K562 (cell line): ENCODE data around the gene PIK3R1. TPM values are rescaled to one million over a fixed set of nuclear protein-coding genes. Genes with fewer than 3 reads are reported as not detected.

ENCODE experiments used
- ATAC-seq: fragments of 200-7000 bp; cut with Tn5 transposase; 3 replicates; pipeline ENCODE4 v1.9.1; 2020; ENCODE audit warnings: moderate library complexity
- BruUV-seq: library from RNA; stranded (reverse); fragments of 400-500 nt; replicated peaks from 2 replicates; lab custom pipeline; 2021; lab: Mats Ljungman, UMichigan
- CTCF ChIA-PET: fragments of 300-600 bp; formaldehyde crosslinking; extraction: SDS; loops from one replicate; lab custom pipeline; 2021; ENCODE audit warnings: low intra/inter-chr PET ratio; lab: Yijun Ruan, JAX
- POLR2A ChIA-PET: fragments of 300-600, 350-650 bp; sonication (Branson Sonifier 250); formaldehyde crosslinking; extraction: SDS; loops from one replicate; lab custom pipeline; 2021; ENCODE audit warnings: antibody characterized with exemption, inconsistent platforms; lab: Yijun Ruan, JAX
- DNase-seq, 4 experiments: peaks; one replicate each; pipeline versions ENCODE4 v3.0.0 to v3.0.0-alpha.2; 2011 to 2018; ENCODE audit warnings: low spot score in 3 of 4, mixed read lengths in 3 of 4; ENCODE audit errors: extremely low read depth in 1 of 4
- FAIRE-seq: peaks from 2 replicates; lab custom pipeline; 2011; peaks lifted over from hg19 to GRCh38; lab: Jason Lieb, UNC
- H2AFZ ChIP-seq: 2 replicates; pipeline ENCODE4 v1.6.0; 2011; ENCODE audit warnings: low read depth, low read length, control low read depth, inconsistent platforms
- H3K27ac ChIP-seq: fragments of 200-600 bp; 3 replicates; pipeline ENCODE4 v1.8.0; 2011; ENCODE audit warnings: low read depth, mild to moderate bottlenecking, control low read depth, inconsistent platforms, low read length, moderate library complexity, mixed read lengths; ENCODE audit errors: extremely low read depth
- H3K27me3 ChIP-seq, 2 experiments: fragments of 300-600 bp in 1 of 2; 2 replicates in 1 of 2; 3 replicates in 1 of 2; pipeline versions ENCODE4 v1.6.0 to v1.8.0; 2011; ENCODE audit warnings: inconsistent platforms in 2 of 2, low read length in 2 of 2, mild to moderate bottlenecking in 1 of 2, mixed read lengths in 1 of 2, moderate library complexity in 1 of 2; ENCODE audit not compliant: control insufficient read depth in 2 of 2, insufficient read depth in 2 of 2
- H3K36me3 ChIP-seq: fragments of 300-600 bp; 3 replicates; pipeline ENCODE4 v1.8.0; 2011; ENCODE audit warnings: mild to moderate bottlenecking, low read length, inconsistent platforms; ENCODE audit not compliant: control insufficient read depth, insufficient read depth
- H3K4me1 ChIP-seq, 2 experiments: fragments of 200-600 bp in 1 of 2; replicated peaks in 1 of 2; 2 replicates in 1 of 2; 3 replicates in 1 of 2; pipeline versions ENCODE4 v1.5.1 to v1.8.0; 2011; ENCODE audit warnings: inconsistent platforms in 2 of 2, low read length in 2 of 2, mild to moderate bottlenecking in 1 of 2, mixed read lengths in 1 of 2, moderate library complexity in 1 of 2; ENCODE audit not compliant: control insufficient read depth in 2 of 2, insufficient read depth in 2 of 2
- H3K4me2 ChIP-seq: 2 replicates; pipeline ENCODE4 v1.6.1; 2011; ENCODE audit warnings: low read length, control low read depth, inconsistent platforms, mixed read lengths; ENCODE audit not compliant: insufficient read depth
- H3K4me3 ChIP-seq: fragments of 200-600 bp; sonication (generic), shearing (Covaris generic); 2 replicates; pipeline ENCODE4 v1.5.1; 2016; ENCODE audit warnings: control low read depth, inconsistent platforms
- H3K79me2 ChIP-seq: fragments of 200-600 bp; 3 replicates; pipeline ENCODE4 v1.8.0; 2011; ENCODE audit warnings: low read length, inconsistent platforms; ENCODE audit not compliant: control insufficient read depth, insufficient read depth
- H3K9ac ChIP-seq, 2 experiments: 2 replicates each; pipeline versions ENCODE4 v1.6.0 to v1.6.1; 2011; ENCODE audit warnings: low read depth in 2 of 2, low read length in 2 of 2, control low read depth in 1 of 2, inconsistent platforms in 1 of 2, mild to moderate bottlenecking in 1 of 2, mixed read lengths in 1 of 2; ENCODE audit not compliant: insufficient read depth in 1 of 2
- H3K9me1 ChIP-seq: one replicate; pipeline ENCODE4 v1.6.0; 2011; ENCODE audit warnings: inconsistent platforms, mild to moderate bottlenecking, low read length, moderate library complexity; ENCODE audit not compliant: control insufficient read depth, insufficient read depth
- H3K9me3 ChIP-seq: replicated peaks from 2 replicates; pipeline ENCODE4 v1.5.1; 2011; ENCODE audit warnings: low read depth, low read length, inconsistent platforms; ENCODE audit not compliant: control insufficient read depth, insufficient read depth
- H4K20me1 ChIP-seq: replicated peaks from 2 replicates; pipeline ENCODE4 v1.6.1; 2011; ENCODE audit warnings: low read length, inconsistent platforms, mixed read lengths; ENCODE audit not compliant: control insufficient read depth, insufficient read depth
- CREB1 ChIP-seq, 2 experiments: sonication (generic) in 1 of 2; formaldehyde crosslinking in 1 of 2; IDR thresholded peaks; 2 replicates each; pipeline versions ENCODE4 v1.6.1 to v1.8.0; 2012 to 2022; ENCODE audit warnings: inconsistent platforms in 1 of 2, mild to moderate bottlenecking in 1 of 2, missing genetic modification reagents in 1 of 2, moderate library complexity in 1 of 2
- FOXK2 ChIP-seq, 2 experiments: fragments of 450-650 bp; IDR thresholded peaks in 1 of 2; conservative IDR thresholded peaks in 1 of 2; 2 replicates each; pipeline ENCODE4 v1.6.1; 2016; ENCODE audit warnings: low read depth in 2 of 2, mild to moderate bottlenecking in 1 of 2
- GABPB1 ChIP-seq: sonication (generic); formaldehyde crosslinking; IDR thresholded peaks from 2 replicates; pipeline ENCODE4 v1.8.0; 2022; ENCODE audit warnings: mild to moderate bottlenecking, missing genetic modification reagents
- KHSRP ChIP-seq: fragments of 450-650 bp; IDR thresholded peaks from 2 replicates; pipeline ENCODE4 v1.6.1; 2017
- NCOA4 ChIP-seq: fragments of 450-650 bp; IDR thresholded peaks from 2 replicates; pipeline ENCODE4 v1.6.1; 2018; ENCODE audit warnings: mild to moderate bottlenecking; ENCODE audit not compliant: partially characterized antibody
- NRF1 ChIP-seq, 2 experiments: fragments of 450-650 bp; IDR thresholded peaks in 1 of 2; conservative IDR thresholded peaks in 1 of 2; 2 replicates each; pipeline ENCODE4 v1.6.1; 2014; ENCODE audit warnings: mild to moderate bottlenecking in 2 of 2
- SMAD1 ChIP-seq: fragments of 150-350 bp; IDR thresholded peaks from 2 replicates; pipeline ENCODE4 v1.6.1; 2014; ENCODE audit warnings: low read length, low read depth; ENCODE audit not compliant: partially characterized antibody
- ZBTB7A ChIP-seq: IDR thresholded peaks from 2 replicates; pipeline ENCODE4 v1.6.1; 2011; ENCODE audit warnings: low read depth, mild to moderate bottlenecking, low read length, moderate library complexity, borderline replicate concordance; ENCODE audit not compliant: control insufficient read depth
- WGBS: fragments of 100-300 bp; shearing (Covaris generic); methylation state at CpG from one replicate; pipeline ENCODE4 v1.1.6; 2016; ENCODE audit warnings: low coverage, mixed read lengths; ENCODE audit not compliant: insufficient coverage; ENCODE audit errors: missing lambda C conversion rate; 5-methylcytosine and 5-hydroxymethylcytosine counted together
- in situ Hi-C: fragments of 300-500 bp; cut with MboI; formaldehyde crosslinking; loops from 4 replicates; pipeline ENCODE4 v1.15.0; 2018; ENCODE audit warnings: inconsistent platforms, mixed read lengths
- intact Hi-C: fragments of 100-400 bp; cut with micrococcal nuclease; formaldehyde crosslinking; loops from 2 replicates; pipeline ENCODE4 v1.14.2; 2022
- polyA plus RNA-seq, 8 experiments: library from polyadenylated mRNA; depleted of rRNA in 4 of 8; stranded (reverse) in 5 of 8; unstranded in 3 of 8; fragments of >200 nt; fragmentation: Nextera tagmentation in 2 of 8; fragmentation: Illumina TruSeq in 1 of 8; extraction: Ambion mirVana in 2 of 8; extraction: Trizol in 1 of 8; gene quantifications; 2 replicates each; pipeline versions ENCODE4 v1.2.1 to v1.2.3, GENCODE V29; 2011 to 2014; ENCODE audit warnings: inconsistent platforms in 1 of 8, missing spikeins in 1 of 8
- total RNA-seq, 7 experiments: library from RNA; depleted of rRNA in 6 of 7; stranded (reverse); fragments of >200 nt in 6 of 7; fragmentation: Illumina TruSeq in 2 of 7; extraction: Trizol in 2 of 7; gene quantifications; 2 replicates each; pipeline versions ENCODE4 v1.2.1 to v1.2.3, GENCODE V29; 2011 to 2021; ENCODE audit warnings: low replicate concordance in 1 of 7
- TF ChIP-seq, protein P1 (sequence below): fragments of 250-450 bp; sonication (Bioruptor Pico); IDR thresholded peaks from 2 replicates; pipeline ENCODE4 v1.5.0; 2021

Gene PIK3R1
- total and polyA plus RNA-seq, 9 of the 15 experiments (the other 6 are each of a cell fraction or from before 2014, with no cell fraction given), result 1.1 to 9.7 (median 4.8) TPM

DNA sequence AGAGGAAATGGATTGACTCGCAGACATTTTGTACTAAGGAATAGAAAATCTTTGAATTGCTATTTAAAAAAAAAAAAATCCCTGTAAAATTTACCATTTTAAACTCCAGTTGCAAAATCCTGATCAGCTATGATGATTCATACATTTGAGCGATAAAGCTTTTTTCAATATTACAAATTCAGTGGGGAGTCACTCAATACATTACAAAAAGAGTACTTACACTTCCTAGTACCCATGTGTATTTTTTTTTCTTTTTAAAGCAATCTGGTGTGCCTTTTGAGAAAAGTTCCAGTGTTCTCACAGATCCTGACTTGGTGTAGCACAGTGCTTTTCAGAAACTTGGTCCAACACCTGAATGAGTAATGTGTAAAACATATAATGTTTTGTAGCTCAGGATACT is 54.3 kb downstream of the PIK3R1 start:
- H3K4me3 ChIP-seq, result no peak overlapping the region
- H3K27me3 ChIP-seq, result no peaks in the 10 kb centered on the region; a peak in 1 of 5 replicates
- in situ Hi-C loops, result no loop called here
- BruUV-seq, result no TSS peak
- intact Hi-C loops, result loop anchor here (5.0 kb wide), 1 partner anchor 1023 kb away; no protein-coding TSS in a partner anchor
- H2AFZ ChIP-seq, result no peak overlapping the region
- H3K4me2 ChIP-seq, result no peak overlapping the region
- H3K36me3 ChIP-seq, result no peaks in the 10 kb centered on the region
- H3K9me3 ChIP-seq, result no peaks in the 10 kb centered on the region
- FAIRE-seq, result no peak
- H3K4me1 ChIP-seq, result no peaks in the 10 kb centered on the region; a peak in 1 of 5 replicates
- H3K27ac ChIP-seq, result no peak overlapping the region
- no peak for ATAC-seq
- H3K79me2 ChIP-seq, result no peaks in the 10 kb centered on the region
- POLR2A ChIA-PET, result no interaction called here
- CTCF ChIA-PET, result interaction anchor here (0.7 kb wide), 1 partner anchor 17 kb away, joined by 3 read pairs; no protein-coding TSS in a partner anchor
- DNase-seq, result no peak
- TF ChIP-seq ZBTB7A (no peak), CREB1 (IDR thresholded peaks at IDR 0.05) (no peak), CREB1 (CRISPR knock-in tag; IDR thresholded peaks at IDR 0.05) (no peak), NRF1 (conservative IDR thresholded peaks at IDR 0.05 in 1 of 2, IDR thresholded peaks at IDR 0.05 in 1 of 2) (no peak), NCOA4 (no peak), KHSRP (no peak), SMAD1 (no peak), FOXK2 (conservative IDR thresholded peaks at IDR 0.05 in 1 of 2, IDR thresholded peaks at IDR 0.05 in 1 of 2; ENCODE audit: low read depth in 2 of 2) (no peak), GABPB1 (CRISPR knock-in tag) (no peak)
- TF ChIP-seq, protein P1, sequence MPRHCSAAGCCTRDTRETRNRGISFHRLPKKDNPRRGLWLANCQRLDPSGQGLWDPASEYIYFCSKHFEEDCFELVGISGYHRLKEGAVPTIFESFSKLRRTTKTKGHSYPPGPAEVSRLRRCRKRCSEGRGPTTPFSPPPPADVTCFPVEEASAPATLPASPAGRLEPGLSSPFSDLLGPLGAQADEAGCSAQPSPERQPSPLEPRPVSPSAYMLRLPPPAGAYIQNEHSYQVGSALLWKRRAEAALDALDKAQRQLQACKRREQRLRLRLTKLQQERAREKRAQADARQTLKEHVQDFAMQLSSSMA, result no peak
- TF ChIP-seq, all 486 proteins: peak for 0
- Histone ChIP-seq H3K9ac (no peak overlapping the region), H3K9me1 (no peaks in the 10 kb centered on the region), H4K20me1 (no peaks in the 10 kb centered on the region; the same call in 1 of the 2 replicates)
- WGBS, result 6% methylated on average over 2 of the region's 2 CpGs
